Measurements from ENCODE around the gene STARD13. TPM values are rescaled to one million over a fixed set of nuclear protein-coding genes. Genes with fewer than 3 reads are reported as not detected.

Gene STARD13
- total and polyA plus RNA-seq, 8 donors: 7.8 to 29.4 (median 16.2) TPM

DNA sequence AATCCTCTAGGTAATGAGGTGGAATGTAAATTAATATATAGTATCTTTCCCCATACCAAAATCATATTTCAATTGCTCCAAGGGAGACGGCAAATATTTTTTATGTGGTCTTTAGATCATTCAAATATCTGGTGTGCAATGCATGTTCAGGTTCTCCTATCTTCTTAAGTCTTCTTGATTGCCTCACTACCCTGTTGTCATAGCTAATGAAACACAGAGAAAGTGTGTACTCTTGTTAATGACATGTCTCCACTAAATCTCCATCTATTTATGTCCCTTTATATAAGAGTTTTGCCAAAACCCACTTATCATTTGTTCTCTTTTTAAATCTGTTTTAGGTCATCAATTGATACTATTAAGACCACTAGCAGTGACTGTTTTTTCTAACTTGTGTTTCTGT lies 6.6 kb downstream of the STARD13 start:
- H3K4me1 ChIP-seq: peaks cover 20 to 46% (median 24%) of the 10 kb centered on the region in 3 donors
- H3K9me3 ChIP-seq: no peaks in the 10 kb centered on the region
- no peak for ATAC-seq
- 0% methylated on average over 1 of the region's 1 CpG for WGBS, 2 donors
- H3K27ac ChIP-seq: peak overlapping the region in 2 of 4 donors; percentile 43 to 52
- no peaks in the 10 kb centered on the region for H3K36me3 ChIP-seq
- TF ChIP-seq, protein P1, sequence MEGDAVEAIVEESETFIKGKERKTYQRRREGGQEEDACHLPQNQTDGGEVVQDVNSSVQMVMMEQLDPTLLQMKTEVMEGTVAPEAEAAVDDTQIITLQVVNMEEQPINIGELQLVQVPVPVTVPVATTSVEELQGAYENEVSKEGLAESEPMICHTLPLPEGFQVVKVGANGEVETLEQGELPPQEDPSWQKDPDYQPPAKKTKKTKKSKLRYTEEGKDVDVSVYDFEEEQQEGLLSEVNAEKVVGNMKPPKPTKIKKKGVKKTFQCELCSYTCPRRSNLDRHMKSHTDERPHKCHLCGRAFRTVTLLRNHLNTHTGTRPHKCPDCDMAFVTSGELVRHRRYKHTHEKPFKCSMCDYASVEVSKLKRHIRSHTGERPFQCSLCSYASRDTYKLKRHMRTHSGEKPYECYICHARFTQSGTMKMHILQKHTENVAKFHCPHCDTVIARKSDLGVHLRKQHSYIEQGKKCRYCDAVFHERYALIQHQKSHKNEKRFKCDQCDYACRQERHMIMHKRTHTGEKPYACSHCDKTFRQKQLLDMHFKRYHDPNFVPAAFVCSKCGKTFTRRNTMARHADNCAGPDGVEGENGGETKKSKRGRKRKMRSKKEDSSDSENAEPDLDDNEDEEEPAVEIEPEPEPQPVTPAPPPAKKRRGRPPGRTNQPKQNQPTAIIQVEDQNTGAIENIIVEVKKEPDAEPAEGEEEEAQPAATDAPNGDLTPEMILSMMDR (IDR thresholded peaks at IDR 0.05): no peak
- H3K27me3 ChIP-seq: no peaks in the 10 kb centered on the region
- FAIRE-seq: no peak
- no peak overlapping the region for H3K4me3 ChIP-seq
- DNase-seq: no peak
- intact Hi-C loops (cut with DNase I): no loop called here

DNA sequence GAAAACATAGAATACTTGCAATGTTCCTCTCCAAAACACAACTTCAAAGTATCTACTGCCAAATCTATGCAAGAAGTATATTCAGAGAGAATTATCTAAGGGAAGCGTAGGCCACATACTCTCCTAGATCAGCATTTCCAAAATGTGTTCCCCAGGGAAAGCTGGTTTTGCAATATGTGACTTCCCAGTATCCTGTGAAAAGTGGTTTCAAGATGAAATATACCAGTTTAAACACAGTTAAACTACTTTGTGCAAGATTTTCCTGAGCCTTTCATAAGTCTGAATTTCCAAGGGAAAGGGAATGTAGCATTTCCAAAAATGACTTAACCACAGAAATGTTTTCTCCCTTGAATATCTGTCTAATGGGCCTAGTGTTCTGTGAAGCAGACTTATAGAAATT lies 7.6 kb downstream of the STARD13 start:
- Histone ChIP-seq H3K27me3 (no peaks in the 10 kb centered on the region), H3K9me3 (no peaks in the 10 kb centered on the region), H3K36me3 (no peaks in the 10 kb centered on the region), H3K27ac (peak overlapping the region in 2 of 4 donors; percentile 0 to 43), H3K4me1 (peaks cover 20 to 50% (median 34%) of the 10 kb centered on the region in 3 donors), H3K4me3 (no peak overlapping the region)
- ATAC-seq: peak in 2 of 4 donors; percentile 9 to 28
- TF ChIP-seq, protein P1 (IDR thresholded peaks at IDR 0.05): no peak
- no peak for FAIRE-seq
- intact Hi-C loops (cut with DNase I): no loop called here
- WGBS, 2 donors: 94 to 97% methylated on average over 1 of the region's 1 CpG
- no peak for DNase-seq

DNA sequence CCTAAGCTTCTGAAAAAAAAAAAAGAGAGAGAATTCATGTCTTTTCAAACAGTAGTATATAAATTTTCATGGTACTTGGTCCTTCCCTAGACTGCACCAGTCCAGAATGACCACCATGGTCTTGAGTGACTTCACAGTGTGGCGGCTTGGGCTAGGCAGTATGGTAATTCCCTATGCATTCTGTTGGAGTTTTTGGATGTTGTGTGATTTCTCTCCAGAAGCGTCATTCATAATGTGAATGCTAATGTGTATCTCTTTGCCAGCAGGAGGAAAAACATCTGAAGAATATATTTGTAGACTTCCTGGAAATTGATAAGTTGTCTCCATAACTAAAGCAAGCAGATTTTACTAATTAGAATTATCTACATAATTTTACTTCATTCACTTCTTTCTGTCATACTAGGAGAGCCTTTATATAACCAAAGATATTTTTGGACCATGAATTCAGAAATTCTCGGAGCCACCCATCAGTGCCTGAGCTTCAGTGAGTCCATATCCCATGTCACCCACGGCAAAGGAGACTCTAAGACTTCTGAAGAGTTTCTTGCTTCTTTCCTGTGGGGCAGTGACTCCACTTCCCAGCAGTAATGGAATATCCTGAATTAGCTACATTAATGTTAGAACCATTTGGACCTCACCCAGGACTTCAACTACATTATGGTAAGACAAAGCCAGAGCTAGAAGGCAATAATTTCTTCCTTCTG lies 8.4 kb downstream of the STARD13 start:
- TF ChIP-seq, protein P1 (IDR thresholded peaks at IDR 0.05): no peak
- Histone ChIP-seq H3K36me3 (no peaks in the 10 kb centered on the region), H3K27me3 (no peaks in the 10 kb centered on the region), H3K9me3 (no peaks in the 10 kb centered on the region), H3K4me3 (no peak overlapping the region), H3K4me1 (peaks cover 23 to 47% (median 38%) of the 10 kb centered on the region in 3 donors), H3K27ac (peak overlapping the region in 2 of 4 donors; percentile 29 to 43)
- ATAC-seq (no peak), FAIRE-seq (no peak), DNase-seq (no peak)
- WGBS, 2 donors: 84 to 85% methylated on average over 4 of the region's 4 CpGs
- intact Hi-C loops (cut with DNase I): no loop called here

DNA sequence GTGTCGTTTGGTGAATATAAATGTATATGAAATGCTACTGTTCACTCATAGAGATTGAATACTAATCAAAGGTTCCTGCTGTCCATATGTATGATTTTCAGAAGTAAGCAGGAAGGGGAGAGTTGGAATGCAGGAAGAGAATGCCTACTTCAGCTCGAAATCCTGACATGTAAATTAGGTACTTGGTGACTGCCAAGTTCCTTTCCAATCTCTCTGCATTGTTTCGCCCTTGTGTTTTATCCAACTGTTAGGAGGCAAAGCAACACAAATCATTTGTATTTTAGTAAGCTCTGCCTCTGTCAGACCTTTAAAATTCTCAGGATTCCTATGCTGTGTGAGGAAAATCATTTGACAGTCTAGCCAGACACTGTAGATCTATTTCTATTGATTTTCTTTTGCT lies 9.0 kb downstream of the STARD13 start:
- 8 to 32% methylated on average over 3 of the region's 3 CpGs for WGBS, 2 donors
- no peaks in the 10 kb centered on the region for H3K9me3 ChIP-seq
- H3K27me3 ChIP-seq: no peaks in the 10 kb centered on the region
- DNase-seq (no peak), ATAC-seq (peak in 2 of 4 donors; percentile 20 to 50), FAIRE-seq (peak; percentile 20)
- peak overlapping the region in 2 of 4 donors; percentile 29 to 32 for H3K27ac ChIP-seq
- no peak overlapping the region for H3K4me3 ChIP-seq
- no peaks in the 10 kb centered on the region for H3K36me3 ChIP-seq
- TF ChIP-seq, protein P1 (IDR thresholded peaks at IDR 0.05): no peak
- peaks cover 29 to 53% (median 43%) of the 10 kb centered on the region in 3 donors for H3K4me1 ChIP-seq
- intact Hi-C loops (cut with DNase I): no loop called here

DNA sequence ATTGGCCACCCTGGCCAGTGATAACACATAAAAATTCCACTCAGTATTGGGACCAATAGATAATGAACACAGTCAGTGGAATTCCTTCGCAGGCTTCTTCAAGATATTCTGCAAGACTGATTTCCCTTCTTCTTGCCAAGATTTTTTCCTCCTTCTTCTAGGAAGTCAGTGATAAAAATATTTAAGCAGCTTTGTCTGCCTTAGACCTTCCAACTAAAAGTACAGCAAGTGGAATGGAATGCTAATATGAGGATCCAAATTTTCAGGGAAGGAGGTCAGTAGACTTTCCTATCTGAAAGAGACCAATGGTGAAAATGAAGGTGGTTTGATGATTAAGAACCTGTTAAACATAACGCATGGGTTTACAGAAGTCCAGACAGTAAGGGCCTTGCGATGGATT lies 9.6 kb downstream of the STARD13 start:
- Histone ChIP-seq H3K9me3 (no peaks in the 10 kb centered on the region), H3K27ac (peak overlapping the region in 2 of 4 donors; percentile 29 to 32), H3K4me3 (no peak overlapping the region), H3K27me3 (no peaks in the 10 kb centered on the region), H3K36me3 (no peaks in the 10 kb centered on the region), H3K4me1 (peaks cover 36 to 59% (median 49%) of the 10 kb centered on the region in 3 donors)
- no peak for ATAC-seq
- no peak for DNase-seq
- FAIRE-seq: no peak
- TF ChIP-seq, protein P1 (IDR thresholded peaks at IDR 0.05): no peak
- intact Hi-C loops (cut with DNase I): no loop called here
- 81 to 82% methylated on average over 3 of the region's 3 CpGs for WGBS, 2 donors
